Left kidney (tissue), 2 donors: ENCODE results near the gene THADA. TPM values are rescaled to one million over a fixed set of nuclear protein-coding genes. Genes with fewer than 3 reads are reported as not detected.

Experiments
- DNase-seq: peaks from one replicate; pipeline ENCODE4 v3.0.0-alpha.2; 2013
- polyA plus RNA-seq: library from polyadenylated mRNA; unstranded; fragments of 120-200 nt; gene quantifications from one replicate; pipeline ENCODE4 v1.2.1, GENCODE V29; 2013; ENCODE audit not compliant: insufficient read length

Gene THADA
- polyA plus RNA-seq, 1 donor: 41.7 TPM

DNA sequence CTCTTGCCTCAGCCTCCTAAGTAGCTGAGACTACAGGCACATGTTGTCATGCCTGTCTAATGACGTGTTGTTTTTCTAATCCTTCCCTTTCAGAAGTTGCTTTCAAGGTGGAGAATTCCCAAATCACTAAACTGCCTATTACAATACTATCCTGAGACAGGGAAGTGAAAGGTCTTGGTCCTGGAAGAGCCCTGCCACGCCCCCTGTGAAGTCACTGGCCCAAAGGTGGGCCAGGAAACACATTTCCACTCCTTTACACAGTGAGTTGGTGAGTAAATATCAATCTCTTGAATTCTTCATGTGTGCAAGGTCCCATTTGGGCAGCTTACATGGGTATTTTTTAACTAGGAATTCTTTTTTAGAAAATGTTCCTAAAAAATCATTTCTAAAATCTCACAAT is 150.1 kb downstream of the THADA start:
- DNase-seq: no peak

DNA sequence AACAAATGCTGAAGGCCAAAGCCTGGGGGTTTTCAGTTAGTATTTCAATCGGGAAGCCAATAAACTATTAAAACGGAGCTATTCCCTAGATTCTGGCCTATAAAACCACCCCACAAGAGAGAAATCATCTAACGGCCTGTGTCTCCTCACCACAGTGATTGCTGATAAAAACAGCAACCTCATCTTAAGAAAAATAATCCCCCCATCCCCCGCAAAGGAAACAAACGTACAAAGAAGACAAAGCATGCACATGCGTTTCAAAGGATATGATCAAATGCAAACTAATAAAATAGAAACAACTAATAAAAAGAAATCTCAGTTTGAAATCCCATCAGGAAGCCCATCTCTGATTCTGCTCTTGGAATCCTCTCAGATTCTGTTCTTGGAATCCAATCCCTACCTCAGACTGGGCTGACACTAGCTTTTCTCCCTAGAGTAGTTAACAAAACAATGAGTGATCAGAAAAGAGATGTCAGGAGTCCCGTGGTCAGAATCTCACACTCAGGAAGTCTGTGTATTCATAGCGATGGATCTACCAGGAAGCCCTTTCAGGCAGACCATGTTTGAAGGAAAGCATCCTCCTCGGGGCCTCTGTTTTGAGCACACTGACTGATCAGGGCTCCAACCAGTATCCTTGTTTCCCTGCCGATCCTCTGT is 150.7 kb downstream of the THADA start:
- no peak for DNase-seq

DNA sequence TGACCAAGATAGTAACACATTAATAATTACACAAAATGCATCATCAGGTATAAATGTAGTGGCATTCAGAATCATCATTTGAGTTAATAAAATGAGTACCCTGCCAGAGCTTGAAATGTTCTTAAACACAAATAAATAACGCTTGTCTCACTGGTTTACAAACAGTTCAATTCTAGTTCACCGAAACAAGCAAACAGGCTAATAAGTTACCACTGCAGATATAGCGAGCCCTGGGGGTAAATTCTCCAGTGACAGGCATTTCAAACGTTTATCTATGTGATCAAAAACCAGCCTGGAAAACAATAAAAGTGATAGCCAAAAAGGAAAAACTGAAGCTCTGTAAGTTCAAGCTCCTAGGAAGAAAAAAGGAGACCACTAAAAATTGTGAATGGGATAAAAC is 152.6 kb downstream of the THADA start:
- no peak for DNase-seq

DNA sequence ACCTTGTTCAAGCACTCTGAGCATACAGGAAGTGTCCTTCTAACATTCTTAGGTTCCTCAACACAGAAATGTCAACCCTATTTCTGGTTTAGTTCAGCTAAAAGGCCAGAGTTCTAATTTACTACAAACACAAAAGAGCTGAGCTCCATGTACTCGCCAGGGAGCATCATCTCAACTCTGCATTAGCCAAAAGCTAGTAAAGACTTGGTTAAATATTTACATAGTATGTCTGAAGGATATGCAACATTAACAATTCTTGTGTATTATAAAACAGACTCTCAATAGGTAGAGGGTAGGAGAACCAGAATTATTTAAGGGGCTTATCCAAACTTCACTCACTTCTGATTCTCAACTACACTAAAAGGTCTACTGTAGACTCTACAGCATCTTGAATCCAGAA is 154.6 kb downstream of the THADA start:
- no peak for DNase-seq

DNA sequence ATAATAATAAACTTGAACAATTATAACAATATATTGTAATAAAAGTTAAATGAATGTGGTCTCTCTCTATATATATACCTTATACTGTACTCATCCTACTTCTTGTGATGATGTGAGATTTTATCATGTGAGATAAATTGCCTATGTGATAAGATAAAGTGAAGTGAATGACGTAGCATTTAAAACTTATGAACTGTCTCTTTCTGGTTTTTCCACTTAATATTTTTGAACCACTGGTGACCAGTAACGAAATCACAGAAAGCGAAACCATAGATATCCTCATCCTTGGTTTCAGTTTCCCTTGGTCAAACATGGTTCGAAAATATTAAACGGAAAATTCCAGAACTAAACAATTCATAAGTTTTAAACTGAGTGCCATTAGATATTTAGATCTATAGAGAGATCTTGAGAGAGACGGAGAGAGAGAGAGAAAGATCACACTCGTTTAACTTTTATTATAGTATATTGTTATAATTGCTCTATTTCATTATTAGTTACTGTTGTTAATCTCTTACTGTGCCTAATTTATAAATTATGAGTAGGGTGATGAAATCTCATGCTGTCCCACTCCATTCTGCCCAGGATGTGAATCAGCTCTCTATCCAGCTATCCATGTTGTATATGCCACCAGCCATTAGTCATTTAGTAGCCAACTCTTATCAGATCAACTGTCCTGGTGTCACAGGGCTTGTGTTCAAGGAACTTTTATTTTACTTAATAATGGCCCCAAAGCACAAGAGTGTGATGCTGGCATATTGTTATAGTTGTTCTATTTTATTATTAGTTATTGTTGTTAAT is 156.8 kb downstream of the THADA start:
- DNase-seq: no peak

DNA sequence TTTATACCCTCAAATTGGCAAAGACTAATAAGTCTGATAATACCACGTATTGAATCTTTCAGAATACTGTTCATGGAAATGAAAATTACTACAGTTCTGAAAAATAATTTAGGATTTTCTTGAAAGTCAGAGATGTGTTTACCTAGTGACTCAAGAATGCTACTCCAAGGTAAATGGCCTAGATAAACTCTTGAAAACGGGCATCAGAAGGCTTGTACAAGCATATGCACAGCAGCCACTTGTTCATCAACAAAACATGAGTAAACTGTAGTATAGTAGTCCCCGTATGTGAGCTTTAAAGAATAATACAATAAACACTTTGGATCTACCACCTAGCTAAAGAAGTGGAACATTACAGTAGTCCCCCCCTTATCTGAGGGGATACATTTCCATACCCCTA is 157.5 kb downstream of the THADA start:
- no peak for DNase-seq

DNA sequence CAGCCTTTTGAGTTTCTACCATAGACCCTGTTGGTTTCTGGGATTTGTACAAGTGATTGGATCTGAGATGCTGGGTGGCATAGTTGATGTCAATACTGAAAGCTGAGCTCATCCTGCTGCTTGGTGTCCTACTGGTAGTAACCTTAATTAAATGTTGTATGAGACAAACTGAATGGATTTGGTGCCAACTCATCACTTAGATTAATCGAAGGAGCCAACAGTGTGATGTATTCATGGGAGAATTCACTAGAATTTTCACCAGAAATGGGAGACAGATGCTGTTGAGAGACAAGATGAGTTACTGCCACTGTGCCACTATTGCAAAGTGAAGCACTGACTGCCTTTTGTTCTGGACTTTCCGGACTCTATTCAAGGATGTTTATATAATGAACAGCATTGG is 158.5 kb downstream of the THADA start:
- no peak for DNase-seq

DNA sequence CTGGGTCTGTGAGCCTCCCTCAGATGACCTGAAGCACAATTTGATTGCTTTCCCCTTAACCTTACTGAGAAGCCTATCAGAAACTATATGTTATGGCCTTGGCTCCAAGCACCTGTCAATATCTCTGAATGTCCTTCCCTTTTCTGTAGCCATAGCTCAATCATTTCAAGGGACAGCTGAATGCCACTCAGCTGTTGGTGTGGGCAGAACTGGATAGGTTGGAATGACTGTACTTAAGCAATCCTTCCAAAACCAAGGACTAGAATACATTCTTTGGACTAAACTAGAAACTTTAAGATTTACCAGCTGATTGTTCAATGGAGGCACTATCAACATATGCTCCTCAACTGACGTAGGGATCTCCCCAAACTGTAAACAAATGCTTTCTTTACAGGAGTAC is 159.4 kb downstream of the THADA start:
- DNase-seq: no peak

DNA sequence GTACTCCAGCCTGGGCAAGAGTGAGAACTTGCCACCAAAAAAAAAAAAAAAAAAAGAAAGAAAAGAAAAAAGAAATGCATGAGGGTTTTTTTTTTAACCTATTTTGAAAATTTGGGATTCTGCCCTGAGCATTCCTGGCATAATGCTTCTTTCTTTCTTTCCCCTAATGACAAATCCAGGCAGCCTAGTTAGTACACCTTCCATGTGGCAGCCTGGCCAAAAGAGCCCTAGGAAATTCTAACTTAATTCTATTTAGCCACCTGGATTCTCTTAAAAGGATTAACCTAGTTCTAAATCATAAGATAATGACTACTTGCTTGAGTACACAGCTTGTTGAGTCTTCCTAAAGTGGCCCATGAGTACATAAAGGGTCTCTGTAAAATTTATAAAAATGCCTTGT is 160.1 kb downstream of the THADA start:
- no peak for DNase-seq

DNA sequence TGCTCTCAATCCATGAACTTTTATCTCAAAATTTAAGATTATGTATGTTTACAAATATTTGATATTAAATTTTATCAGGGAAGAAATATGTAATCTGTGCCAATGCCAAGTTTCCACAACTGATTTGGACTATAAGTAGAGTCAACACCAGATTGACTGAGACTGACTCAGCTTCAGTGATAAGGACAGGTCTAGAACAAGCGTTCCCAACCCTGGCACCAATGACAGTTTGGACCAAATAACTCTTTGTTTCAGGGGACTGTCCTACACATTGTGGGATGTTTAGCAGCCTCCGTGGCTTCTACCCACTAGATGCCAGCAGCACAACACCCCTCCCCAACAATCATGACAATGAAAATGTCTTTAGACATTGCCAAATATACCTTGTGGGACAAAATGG is 165.3 kb downstream of the THADA start:
- DNase-seq: no peak

DNA sequence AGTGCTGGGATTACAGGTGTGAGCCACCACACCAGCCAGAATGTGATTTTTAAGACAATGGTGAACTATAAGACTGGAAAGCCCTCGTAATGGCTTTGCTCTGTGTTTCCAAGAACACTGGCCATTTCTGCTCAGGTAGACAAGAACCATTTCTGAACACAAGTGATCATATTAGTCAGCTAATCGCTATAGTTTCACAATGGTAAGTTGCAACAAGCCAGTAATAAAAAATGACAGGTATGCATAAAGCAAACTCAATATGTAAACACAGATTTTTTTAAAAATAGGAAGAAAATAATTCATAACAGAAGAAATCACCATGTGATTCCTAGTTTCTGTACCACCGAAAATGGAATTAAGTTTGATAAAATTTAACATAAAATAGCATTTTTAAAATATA is 166.5 kb downstream of the THADA start:
- DNase-seq: no peak

DNA sequence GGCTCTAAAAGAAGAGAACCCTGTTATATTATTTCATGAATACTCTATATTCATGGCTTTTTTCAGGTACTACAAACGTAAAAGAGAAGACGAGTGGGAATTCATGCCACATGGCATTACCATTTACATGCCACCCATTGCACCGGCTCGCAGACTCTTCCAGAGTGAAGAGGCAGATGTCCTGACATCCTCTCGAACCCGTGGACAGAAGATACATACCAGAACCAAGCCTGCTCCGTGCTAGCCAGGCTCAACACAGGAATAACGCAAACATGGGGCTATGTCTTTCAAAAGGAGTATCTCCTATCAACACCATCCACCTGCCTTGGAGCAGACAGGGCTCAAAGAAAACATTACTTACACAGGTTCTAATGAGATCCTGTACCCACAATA is 168.8 kb downstream of the THADA start:
- DNase-seq: no peak

DNA sequence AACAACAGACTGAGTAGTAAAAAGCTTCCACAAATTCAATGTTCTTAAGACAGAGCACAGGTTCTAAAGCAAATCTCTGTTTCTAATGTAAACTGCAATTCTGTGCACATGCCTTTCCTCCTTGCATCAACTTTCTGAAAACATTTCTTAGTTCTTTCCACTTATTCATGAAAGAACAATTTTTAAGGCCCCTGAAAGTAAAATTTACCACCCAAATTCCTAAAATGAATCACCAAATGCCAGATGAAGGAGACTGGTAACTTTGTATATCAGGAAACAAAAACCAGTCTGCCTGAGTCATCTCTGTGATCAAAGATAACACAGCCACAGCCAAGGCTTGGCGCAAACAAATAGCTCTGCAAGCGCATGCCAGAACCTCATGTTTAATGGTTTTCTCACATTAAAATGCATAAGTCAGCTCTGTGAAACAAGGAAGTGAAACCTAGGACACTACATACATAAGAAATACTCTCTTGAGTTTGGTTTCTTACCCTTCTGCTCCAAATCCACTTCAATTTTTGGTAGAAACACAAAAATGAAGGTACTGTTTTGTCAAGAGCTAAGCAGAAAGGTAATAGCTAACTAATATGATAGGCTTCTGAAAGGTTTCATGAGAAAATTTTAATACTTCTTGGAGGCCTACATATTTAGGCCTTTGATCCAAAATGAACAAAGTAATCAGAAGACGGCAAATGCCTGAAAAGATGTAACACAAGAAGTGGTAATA is 169.4 kb downstream of the THADA start:
- DNase-seq: no peak

DNA sequence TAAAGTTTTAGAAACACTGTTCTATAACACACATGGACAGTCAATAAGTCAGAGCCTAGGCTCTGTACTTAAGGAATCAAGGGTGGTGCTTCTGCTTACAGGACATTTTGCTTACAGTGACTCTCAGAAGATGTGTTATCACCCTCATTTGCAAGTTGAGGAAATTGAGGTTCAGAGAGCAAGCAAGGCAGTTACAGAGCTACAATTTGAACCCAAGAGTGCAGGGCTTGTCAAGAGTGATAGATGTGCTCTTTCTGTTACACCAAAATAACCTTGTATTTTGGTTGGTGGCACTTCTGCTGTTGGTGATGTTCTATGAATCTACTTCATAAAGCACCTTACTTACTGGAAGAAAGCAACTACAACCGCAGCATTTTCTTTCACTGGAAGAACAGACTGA is 170.2 kb downstream of the THADA start:
- no peak for DNase-seq

DNA sequence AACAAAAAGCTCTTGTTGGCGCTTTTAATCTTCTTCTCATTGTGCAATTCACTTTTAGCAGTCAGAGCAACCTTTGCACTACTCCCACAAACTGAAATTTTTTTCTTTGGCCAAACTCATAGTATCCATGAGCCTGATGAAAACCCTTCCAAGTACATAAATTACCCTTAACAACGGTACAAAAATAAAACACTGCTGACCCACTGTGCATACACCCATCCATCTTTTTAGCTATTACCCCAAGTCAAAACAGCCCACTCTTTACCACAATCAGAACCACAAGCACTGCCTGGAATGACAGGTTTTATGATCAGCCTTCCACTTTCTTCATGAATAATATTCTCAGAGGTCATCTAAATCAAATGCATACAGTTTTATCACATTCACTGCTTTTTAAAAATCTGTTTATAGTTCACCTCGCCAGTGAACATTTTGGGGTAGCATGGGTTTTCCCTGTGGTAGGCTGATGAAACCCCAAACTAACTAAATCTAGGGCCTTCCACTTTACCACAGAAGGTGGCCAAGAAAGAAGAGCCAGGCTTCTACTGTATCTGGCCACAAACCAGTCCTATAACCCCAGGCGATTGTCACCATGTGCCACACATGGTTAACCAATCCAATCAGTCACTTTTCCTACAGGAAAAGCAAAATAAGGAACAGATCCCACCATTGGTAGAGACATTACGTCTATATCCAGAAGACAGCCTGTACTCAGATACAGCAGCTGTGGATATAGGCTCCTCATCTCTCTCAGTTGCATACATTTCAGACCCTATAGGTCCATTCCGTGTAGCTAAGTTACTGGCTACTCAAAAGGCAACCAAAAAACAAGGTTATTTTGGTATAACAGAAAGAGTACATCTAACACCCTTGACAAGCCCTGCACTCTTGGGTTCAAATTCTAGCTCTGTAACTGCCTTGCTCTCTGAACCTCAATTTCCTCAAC is 171.3 kb downstream of the THADA start:
- DNase-seq: no peak

DNA sequence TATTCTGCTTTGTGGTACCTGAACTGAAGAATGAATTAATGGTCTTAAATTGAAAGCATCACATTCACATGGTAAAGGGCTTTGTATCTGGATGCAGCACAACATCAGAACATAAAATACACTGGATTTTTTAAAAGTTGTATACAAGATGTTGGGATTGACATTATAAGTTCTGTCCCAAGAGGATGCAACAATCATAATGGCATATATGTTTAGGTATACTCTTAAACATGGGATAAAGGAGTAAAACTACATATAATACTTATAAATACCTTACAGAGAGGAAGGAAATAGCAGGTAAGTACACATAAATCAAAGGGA is 171.9 kb downstream of the THADA start:
- DNase-seq: no peak

DNA sequence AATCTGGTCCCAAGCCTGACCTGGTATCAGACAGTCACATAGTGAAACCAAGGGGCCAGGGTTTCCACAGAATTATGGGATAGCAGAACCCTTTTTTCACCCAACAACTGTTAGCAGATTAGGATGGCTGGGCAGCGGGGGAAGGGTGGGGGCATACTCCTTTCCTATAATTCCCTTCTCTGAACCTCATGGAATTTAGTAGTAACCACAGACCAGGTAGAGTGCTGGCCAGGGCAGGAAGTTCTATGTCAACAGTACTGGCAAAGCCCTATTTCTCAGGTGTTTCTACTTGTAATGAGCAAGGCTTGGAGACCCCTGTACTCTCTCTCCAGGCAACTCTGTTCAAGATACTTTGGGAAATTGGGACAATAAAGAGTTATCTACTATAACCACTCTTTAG is 174.6 kb downstream of the THADA start:
- no peak for DNase-seq

DNA sequence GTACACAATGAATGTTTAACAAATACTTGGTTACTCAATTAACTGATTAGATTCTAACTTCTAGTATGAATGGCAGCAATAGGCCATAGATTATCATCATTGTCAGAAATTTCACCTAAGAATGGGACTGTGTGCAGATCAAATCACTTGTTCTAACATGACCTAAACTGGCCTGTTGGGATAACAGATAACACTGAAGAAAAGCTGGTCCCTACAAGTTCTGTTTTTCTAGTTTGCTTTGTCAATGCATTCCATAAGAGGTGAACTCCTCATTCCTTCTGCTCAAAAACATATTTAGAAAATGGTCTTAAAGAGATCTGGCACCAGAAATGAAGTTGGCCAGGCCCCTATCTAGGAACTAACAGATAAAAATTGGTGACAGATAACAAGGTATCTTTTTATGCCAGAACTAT is 175.4 kb downstream of the THADA start:
- no peak for DNase-seq

DNA sequence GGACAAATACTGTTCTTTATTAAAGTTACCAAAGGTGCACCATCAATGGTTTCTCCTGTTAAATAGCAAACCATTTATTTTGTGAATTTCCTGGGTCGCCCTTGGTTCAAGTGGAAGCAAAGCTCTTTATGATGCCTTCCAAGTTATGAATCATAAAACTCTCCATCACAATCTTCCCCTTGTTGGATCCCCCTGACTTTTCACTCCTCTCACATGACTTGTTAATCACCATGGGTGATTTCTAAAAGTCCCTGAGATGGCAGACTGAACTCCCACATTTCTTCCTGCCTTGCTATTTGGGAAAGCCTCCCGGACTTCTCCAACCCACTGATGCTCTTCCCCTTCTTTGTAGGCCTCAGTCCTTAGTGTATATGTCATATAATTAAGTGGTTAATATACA is 176.0 kb downstream of the THADA start:
- DNase-seq: no peak

DNA sequence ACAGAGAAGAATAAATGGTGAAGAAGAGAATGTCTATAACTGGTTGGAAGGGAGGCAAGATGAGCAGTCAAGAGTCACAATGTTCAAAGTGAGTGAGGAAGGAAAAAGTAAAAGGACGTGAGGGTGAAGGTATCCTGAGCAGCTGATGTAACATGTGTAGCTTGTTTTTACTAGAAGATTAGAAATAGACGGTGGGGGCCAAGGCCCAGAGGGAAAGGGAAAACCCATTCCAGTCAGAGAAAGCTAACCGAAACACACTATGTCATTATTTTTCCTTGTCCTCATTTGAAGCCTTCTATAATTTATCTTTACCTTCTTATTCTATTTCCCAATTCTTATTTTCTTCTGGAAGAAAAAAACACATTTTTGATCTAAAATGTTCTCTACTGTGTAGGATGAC is 176.6 kb downstream of the THADA start:
- no peak for DNase-seq

DNA sequence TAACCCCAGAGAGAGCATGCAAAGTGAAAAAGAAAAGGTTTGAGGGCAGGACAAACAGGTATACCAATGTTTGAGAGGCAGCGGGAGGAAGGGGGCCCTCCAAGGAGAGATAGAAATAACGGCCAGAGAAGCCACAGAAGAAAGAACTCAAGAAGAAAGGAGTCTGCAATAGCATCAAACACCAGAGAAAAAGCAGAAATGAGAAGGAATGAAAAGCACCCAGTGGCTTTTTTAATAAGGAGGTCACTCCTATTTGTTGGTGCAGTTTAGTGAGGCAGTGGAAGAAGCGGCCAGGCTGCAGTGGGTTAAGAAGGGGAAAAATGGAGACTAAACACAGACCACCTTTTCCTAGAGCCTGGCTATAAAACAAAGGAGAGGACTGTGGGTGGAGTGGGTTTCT is 177.2 kb downstream of the THADA start:
- no peak for DNase-seq

DNA sequence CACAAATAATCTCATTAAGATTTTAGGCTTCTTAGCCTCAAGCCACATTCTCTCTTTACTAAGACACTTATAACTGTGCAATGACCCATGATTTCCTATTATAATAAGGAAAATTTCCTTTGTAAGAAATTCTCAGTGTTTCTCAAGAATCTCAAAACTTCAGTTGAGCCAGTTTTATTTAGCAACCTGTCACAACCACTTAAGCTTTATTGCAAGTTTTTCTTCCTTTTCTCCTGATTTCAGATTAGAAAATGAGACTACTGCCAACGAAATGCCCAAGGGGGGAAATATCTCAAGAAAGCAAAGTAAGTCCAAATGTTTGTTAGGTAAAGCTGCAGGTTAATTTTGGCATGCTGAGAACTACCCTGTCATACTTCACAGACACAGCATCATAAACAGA is 178.5 kb downstream of the THADA start:
- DNase-seq: no peak
